DOHH2 (cell line): ENCODE data around the gene WLS.
"Not testable (repeated sequence)": the region's sequence is repeated elsewhere in the genome, so short reads cannot be mapped to it uniquely, and the experiment has no call there.

Experiments
- H3F3A ChIP-seq: fragments of 200-600 bp; sonication (generic), shearing (Covaris generic); 2 replicates; pipeline ENCODE4 v1.6.0; 2016; ENCODE audit warnings: antibody characterized with exemption, mild to moderate bottlenecking; ENCODE audit not compliant: control insufficient read depth, insufficient read depth
- H3K27ac ChIP-seq: fragments of 200-600 bp; sonication (generic); 2 replicates; pipeline ENCODE4 v1.5.1; 2014; ENCODE audit warnings: low read depth, mild to moderate bottlenecking, low read length, moderate library complexity
- H3K27me3 ChIP-seq: fragments of 200-600 bp; sonication (generic); 2 replicates; pipeline ENCODE4 v1.6.1; 2014; ENCODE audit warnings: mild to moderate bottlenecking, low read length, mixed read lengths; ENCODE audit not compliant: control insufficient read depth
- H3K36me3 ChIP-seq: fragments of 200-600 bp; sonication (generic); 2 replicates; pipeline ENCODE4 v1.6.1; 2014; ENCODE audit warnings: mild to moderate bottlenecking, low read length, moderate library complexity, mixed read lengths; ENCODE audit not compliant: control insufficient read depth
- H3K4me1 ChIP-seq: fragments of 200-600 bp; sonication (generic); 2 replicates; pipeline ENCODE4 v1.6.1; 2014; ENCODE audit warnings: mild to moderate bottlenecking, low read length, mixed read lengths; ENCODE audit not compliant: control insufficient read depth
- H3K4me2 ChIP-seq: fragments of 200-600 bp; sonication (generic); 2 replicates; pipeline ENCODE4 v1.6.0; 2014; ENCODE audit warnings: mild to moderate bottlenecking, low read length, moderate library complexity
- H3K4me3 ChIP-seq: fragments of 200-600 bp; sonication (generic); 2 replicates; pipeline ENCODE4 v1.5.1; 2014; ENCODE audit warnings: mild to moderate bottlenecking, low read length, mixed read lengths
- H3K79me2 ChIP-seq: fragments of 200-600 bp; sonication (generic); 2 replicates; pipeline ENCODE4 v1.6.1; 2014; ENCODE audit warnings: mild to moderate bottlenecking, low read length, mixed read lengths; ENCODE audit not compliant: control insufficient read depth
- H3K9me2 ChIP-seq: fragments of 200-600 bp; sonication (generic); replicated peaks from 2 replicates; pipeline ENCODE4 v1.6.1; 2014; ENCODE audit warnings: mild to moderate bottlenecking, low read length, mixed read lengths; ENCODE audit not compliant: control insufficient read depth
- H3K9me3 ChIP-seq: fragments of 200-600 bp; sonication (generic); 2 replicates; pipeline ENCODE4 v1.6.1; 2014; ENCODE audit warnings: antibody characterized with exemption, low read length, mixed read lengths; ENCODE audit not compliant: control insufficient read depth, insufficient read depth
- H4K20me1 ChIP-seq: fragments of 200-600 bp; sonication (generic); 2 replicates; pipeline ENCODE4 v1.6.0; 2014; ENCODE audit warnings: low read depth, mild to moderate bottlenecking, antibody characterized with exemption, low read length, moderate library complexity; ENCODE audit not compliant: control insufficient read depth, insufficient read depth
- EZH2phosphoT487 ChIP-seq: fragments of 200-600 bp; sonication (generic); IDR thresholded peaks from 2 replicates; pipeline ENCODE4 v1.6.1; 2017; ENCODE audit warnings: borderline replicate concordance, mild to moderate bottlenecking, antibody characterized with exemption, low read length, moderate library complexity, mixed read lengths
- TF ChIP-seq, protein P1 (sequence below): fragments of 200-600 bp; sonication (generic); IDR thresholded peaks from one replicate; pipeline ENCODE4 v1.5.1; 2014; ENCODE audit warnings: antibody characterized with exemption, mild to moderate bottlenecking, low read depth, low read length; ENCODE audit not compliant: poor library complexity, severe bottlenecking

WLS gene

DNA sequence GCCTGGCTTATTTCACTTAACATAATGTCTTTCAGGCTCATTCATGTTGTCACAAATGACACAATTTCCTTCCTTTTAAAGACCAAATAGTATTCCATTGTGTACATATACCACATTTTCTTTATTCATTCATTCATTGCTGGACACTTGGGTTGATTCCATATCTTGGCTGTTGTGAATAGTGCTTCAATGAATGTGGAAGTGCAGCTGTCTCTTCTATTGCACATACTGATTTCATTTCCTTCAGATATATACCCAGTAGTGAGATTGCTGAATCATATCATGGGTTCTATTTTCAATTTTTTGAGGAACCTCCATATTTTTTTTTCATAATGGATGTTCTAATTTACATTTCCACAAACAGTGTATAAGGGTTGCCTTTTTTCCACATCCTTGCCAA is 38.6 kb upstream of the WLS start:
- no peak for TF ChIP-seq EZH2phosphoT487
- TF ChIP-seq, protein P1, sequence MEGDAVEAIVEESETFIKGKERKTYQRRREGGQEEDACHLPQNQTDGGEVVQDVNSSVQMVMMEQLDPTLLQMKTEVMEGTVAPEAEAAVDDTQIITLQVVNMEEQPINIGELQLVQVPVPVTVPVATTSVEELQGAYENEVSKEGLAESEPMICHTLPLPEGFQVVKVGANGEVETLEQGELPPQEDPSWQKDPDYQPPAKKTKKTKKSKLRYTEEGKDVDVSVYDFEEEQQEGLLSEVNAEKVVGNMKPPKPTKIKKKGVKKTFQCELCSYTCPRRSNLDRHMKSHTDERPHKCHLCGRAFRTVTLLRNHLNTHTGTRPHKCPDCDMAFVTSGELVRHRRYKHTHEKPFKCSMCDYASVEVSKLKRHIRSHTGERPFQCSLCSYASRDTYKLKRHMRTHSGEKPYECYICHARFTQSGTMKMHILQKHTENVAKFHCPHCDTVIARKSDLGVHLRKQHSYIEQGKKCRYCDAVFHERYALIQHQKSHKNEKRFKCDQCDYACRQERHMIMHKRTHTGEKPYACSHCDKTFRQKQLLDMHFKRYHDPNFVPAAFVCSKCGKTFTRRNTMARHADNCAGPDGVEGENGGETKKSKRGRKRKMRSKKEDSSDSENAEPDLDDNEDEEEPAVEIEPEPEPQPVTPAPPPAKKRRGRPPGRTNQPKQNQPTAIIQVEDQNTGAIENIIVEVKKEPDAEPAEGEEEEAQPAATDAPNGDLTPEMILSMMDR, result no peak
- H4K20me1 ChIP-seq, result no peaks in the 10 kb centered on the region
- H3K4me1 ChIP-seq, result no peaks in the 10 kb centered on the region
- H3K9me3 ChIP-seq, result no peaks in the 10 kb centered on the region
- no peaks in the 10 kb centered on the region for H3K79me2 ChIP-seq
- H3K9me2 ChIP-seq, result no peaks in the 10 kb centered on the region
- H3K4me3 ChIP-seq, result no peak overlapping the region
- H3K27me3 ChIP-seq, result no peaks in the 10 kb centered on the region
- H3K36me3 ChIP-seq, result no peaks in the 10 kb centered on the region
- H3K27ac ChIP-seq, result no peak overlapping the region
- no peaks in the 10 kb centered on the region for H3F3A ChIP-seq
- no peak overlapping the region for H3K4me2 ChIP-seq

DNA sequence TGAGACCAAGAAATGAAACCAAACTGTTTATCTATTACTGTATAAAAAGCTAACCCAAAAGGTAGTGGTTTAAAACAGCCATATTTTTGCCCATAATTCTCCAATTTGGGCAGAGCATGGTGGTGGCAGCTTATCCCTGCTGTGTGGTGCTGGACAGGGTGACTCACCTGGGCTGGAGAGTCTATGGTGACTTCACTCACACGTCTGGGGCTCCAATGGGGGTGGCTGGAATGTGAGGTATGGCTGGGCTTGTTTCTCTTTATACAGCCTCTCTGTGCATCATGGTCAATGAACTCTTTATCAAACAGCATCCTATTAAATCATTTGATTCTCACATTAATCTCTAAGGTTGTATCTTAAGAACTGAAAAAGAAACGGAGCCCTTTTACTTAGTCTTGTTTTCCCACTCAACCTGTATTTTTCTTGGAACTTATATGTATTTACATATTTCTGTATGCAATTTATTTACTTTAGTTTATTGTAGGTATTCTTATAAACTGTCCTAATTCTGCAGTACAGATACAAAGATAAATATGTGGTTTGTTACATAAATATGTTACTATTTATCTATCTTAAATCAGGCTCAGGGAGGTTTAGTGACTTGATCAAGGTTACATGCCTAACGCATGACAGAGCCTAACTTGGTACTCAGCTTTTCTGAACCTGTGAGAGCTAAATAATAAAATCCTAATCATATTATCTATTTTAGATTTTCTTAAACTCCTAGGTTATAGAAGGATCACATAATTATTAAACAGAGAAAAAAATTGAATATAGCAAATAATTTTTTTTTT is 37.5 kb upstream of the WLS start:
- no peak overlapping the region for H3K4me2 ChIP-seq
- H3K27ac ChIP-seq, result no peak overlapping the region
- no peaks in the 10 kb centered on the region for H3K27me3 ChIP-seq
- no peak for TF ChIP-seq EZH2phosphoT487
- TF ChIP-seq, protein P1, result no peak
- no peaks in the 10 kb centered on the region for H3K79me2 ChIP-seq
- H3K36me3 ChIP-seq, result no peaks in the 10 kb centered on the region
- no peaks in the 10 kb centered on the region for H3K4me1 ChIP-seq
- H3F3A ChIP-seq, result no peaks in the 10 kb centered on the region
- H3K9me2 ChIP-seq, result no peaks in the 10 kb centered on the region
- H3K4me3 ChIP-seq, result no peak overlapping the region
- H3K9me3 ChIP-seq, result no peaks in the 10 kb centered on the region
- no peaks in the 10 kb centered on the region for H4K20me1 ChIP-seq

GRCh38 chr1:68268896-68269483 is 36.7 kb upstream of the WLS start:
- H3K79me2 ChIP-seq, result no peaks in the 10 kb centered on the region
- no peaks in the 10 kb centered on the region for H4K20me1 ChIP-seq
- no peaks in the 10 kb centered on the region for H3K9me2 ChIP-seq
- no peak overlapping the region for H3K27ac ChIP-seq
- no peak overlapping the region for H3K4me3 ChIP-seq
- no peaks in the 10 kb centered on the region for H3K36me3 ChIP-seq
- H3F3A ChIP-seq, result no peaks in the 10 kb centered on the region
- no peaks in the 10 kb centered on the region for H3K4me1 ChIP-seq
- no peaks in the 10 kb centered on the region for H3K9me3 ChIP-seq
- TF ChIP-seq, protein P1, result no peak
- no peak for TF ChIP-seq EZH2phosphoT487
- H3K4me2 ChIP-seq, result no peak overlapping the region
- H3K27me3 ChIP-seq, result no peaks in the 10 kb centered on the region

DNA sequence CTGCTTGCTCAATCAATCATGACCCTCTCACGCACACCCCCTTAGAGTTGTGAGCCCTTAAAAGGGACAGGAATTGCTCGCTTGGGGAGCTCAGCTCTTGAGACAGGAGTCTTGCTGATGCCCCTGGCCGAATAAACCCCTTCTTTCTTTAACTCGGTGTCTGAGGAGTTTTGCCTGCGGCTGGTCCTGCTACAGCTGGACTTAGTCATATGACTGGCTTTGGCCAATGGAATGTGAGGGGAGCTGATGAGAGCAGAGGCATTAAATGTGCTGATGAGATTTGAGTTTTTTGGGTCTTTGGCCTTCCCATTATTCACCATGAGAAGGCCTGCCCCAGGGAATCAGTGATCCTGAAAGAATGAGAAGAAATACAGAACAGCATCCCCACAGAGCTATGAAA is 24.5 kb upstream of the WLS start:
- not testable (repeated sequence) for H3K27ac ChIP-seq

More for the DNA sequence above, 24.5 kb upstream of the WLS start:
- not testable (repeated sequence) for H3K79me2 ChIP-seq, H3K4me1 ChIP-seq, H3K9me3 ChIP-seq, H3K27me3 ChIP-seq, H3K4me2 ChIP-seq, H3K9me2 ChIP-seq, H4K20me1 ChIP-seq, H3F3A ChIP-seq, H3K4me3 ChIP-seq, H3K36me3 ChIP-seq
